GM23338 (cell line): ENCODE measurements around the gene KCNK17. TPM values are rescaled to one million over a fixed set of nuclear protein-coding genes. Genes with fewer than 3 reads are reported as not detected.
A peak's percentile ranks its signal among the peaks of the same experiment; 100 is the strongest.

ENCODE experiments used
- ATAC-seq: fragments of 200-7000 bp; cut with Tn5 transposase; 3 replicates; pipeline ENCODE4 v1.9.1; 2020
- DNase-seq: peaks from one replicate; pipeline ENCODE4 v3.0.0-alpha.2; 2015; ENCODE audit warnings: low spot score
- H2AFZ ChIP-seq: fragments of 200-600 bp; sonication (generic); 2 replicates; pipeline ENCODE4 v1.8.0; 2016; ENCODE audit warnings: antibody characterized with exemption, mild to moderate bottlenecking, moderate library complexity
- H3F3A ChIP-seq: fragments of 200-600 bp; sonication (generic); replicated peaks from 2 replicates; pipeline ENCODE4 v1.8.0; 2017; ENCODE audit warnings: antibody characterized with exemption, mixed run types, low read depth
- H3K27ac ChIP-seq: fragments of 200-600 bp; sonication (generic); 2 replicates; pipeline ENCODE4 v1.6.1; 2016; ENCODE audit warnings: low read depth
- H3K27me3 ChIP-seq: fragments of 200-600 bp; sonication (generic); 2 replicates; pipeline ENCODE4 v1.8.0; 2016; ENCODE audit warnings: mild to moderate bottlenecking, mixed run types, moderate library complexity; ENCODE audit not compliant: insufficient read depth
- H3K36me3 ChIP-seq: fragments of 200-600 bp; sonication (generic); 2 replicates; pipeline ENCODE4 v1.8.0; 2016; ENCODE audit warnings: mild to moderate bottlenecking; ENCODE audit not compliant: insufficient read depth
- H3K4me1 ChIP-seq: fragments of 200-600 bp; sonication (generic); 2 replicates; pipeline ENCODE4 v1.8.0; 2016; ENCODE audit warnings: mild to moderate bottlenecking, moderate library complexity; ENCODE audit not compliant: insufficient read depth
- H3K4me2 ChIP-seq: fragments of 200-600 bp; sonication (generic); 2 replicates; pipeline ENCODE4 v1.7.1; 2017; ENCODE audit warnings: mixed run types
- H3K4me3 ChIP-seq: fragments of 200-600 bp; sonication (generic); 2 replicates; pipeline ENCODE4 v1.6.1; 2016; ENCODE audit warnings: mixed run types
- H3K79me2 ChIP-seq: fragments of 200-600 bp; sonication (generic); replicated peaks from 2 replicates; pipeline ENCODE4 v1.8.0; 2017; ENCODE audit warnings: mild to moderate bottlenecking; ENCODE audit not compliant: insufficient read depth
- H3K9me2 ChIP-seq: fragments of 200-600 bp; sonication (generic); 2 replicates; pipeline ENCODE4 v1.8.0; 2017; ENCODE audit not compliant: insufficient read depth
- H4K20me1 ChIP-seq: fragments of 200-600 bp; sonication (generic); replicated peaks from 2 replicates; pipeline ENCODE4 v1.8.0; 2017; ENCODE audit warnings: mild to moderate bottlenecking; ENCODE audit not compliant: insufficient read depth
- H3K27ac Mint-ChIP-seq: 2 replicates; pipeline ENCODE4 v1.8.0; 2020; ENCODE audit warnings: inconsistent platforms, mild to moderate bottlenecking, moderate library complexity, mixed read lengths
- H3K27me3 Mint-ChIP-seq: 3 replicates; pipeline ENCODE4 v1.8.0; 2022; ENCODE audit warnings: low read depth, mild to moderate bottlenecking, moderate library complexity, mixed read lengths, inconsistent platforms; ENCODE audit not compliant: insufficient read depth, poor library complexity
- H3K36me3 Mint-ChIP-seq: 3 replicates; pipeline ENCODE4 v1.8.0; 2021; ENCODE audit warnings: low read depth, mild to moderate bottlenecking, inconsistent platforms, moderate library complexity, mixed read lengths
- H3K4me1 Mint-ChIP-seq: 3 replicates; pipeline ENCODE4 v1.8.0; 2020; ENCODE audit warnings: mild to moderate bottlenecking, inconsistent platforms, mixed read lengths
- H3K4me3 Mint-ChIP-seq: 3 replicates; pipeline ENCODE4 v1.8.0; 2021; ENCODE audit warnings: moderate library complexity, mild to moderate bottlenecking, inconsistent platforms, mixed read lengths
- H3K9me3 Mint-ChIP-seq: 3 replicates; pipeline ENCODE4 v1.8.0; 2020; ENCODE audit warnings: moderate library complexity, mild to moderate bottlenecking, inconsistent platforms, mixed read lengths
- CREB1 ChIP-seq: fragments of 250-450 bp; sonication (Bioruptor Pico); IDR thresholded peaks from 2 replicates; pipeline ENCODE4 v1.5.0; 2020; ENCODE audit warnings: low read depth, mild to moderate bottlenecking, moderate library complexity
- EZH2 ChIP-seq: fragments of 200-600 bp; sonication (generic); IDR thresholded peaks from one replicate; pipeline ENCODE4 v1.8.0; 2017; ENCODE audit warnings: antibody characterized with exemption, mild to moderate bottlenecking, low read depth; ENCODE audit not compliant: unreplicated experiment
- EZH2phosphoT487 ChIP-seq: fragments of 200-600 bp; sonication (generic); IDR thresholded peaks from one replicate; pipeline ENCODE4 v1.8.1; 2018; ENCODE audit warnings: antibody characterized with exemption; ENCODE audit not compliant: unreplicated experiment
- JUNB ChIP-seq: IDR thresholded peaks from one replicate; pipeline ENCODE4 v1.6.1; 2016; ENCODE audit warnings: antibody characterized with exemption; ENCODE audit not compliant: unreplicated experiment
- NANOG ChIP-seq: IDR thresholded peaks from 2 replicates; pipeline ENCODE4 v1.6.1; 2016; ENCODE audit warnings: antibody characterized with exemption, borderline replicate concordance
- POLR2AphosphoS5 ChIP-seq: IDR thresholded peaks from 2 replicates; pipeline ENCODE4 v1.6.1; 2016; ENCODE audit warnings: antibody characterized with exemption, low read depth
- REST ChIP-seq: IDR thresholded peaks from one replicate; pipeline ENCODE4 v1.6.1; 2018; ENCODE audit warnings: antibody characterized with exemption; ENCODE audit not compliant: unreplicated experiment
- ZNF331 ChIP-seq: fragments of 250-450 bp; sonication (Bioruptor Pico); IDR thresholded peaks from 2 replicates; pipeline ENCODE4 v1.5.0; 2020; ENCODE audit warnings: low read depth, mild to moderate bottlenecking, moderate library complexity
- ZNF462 ChIP-seq: fragments of 250-450 bp; sonication (Bioruptor Pico); IDR thresholded peaks from 2 replicates; pipeline ENCODE4 v1.5.0; 2020; ENCODE audit warnings: mild to moderate bottlenecking, moderate library complexity
- polyA plus RNA-seq: library from polyadenylated mRNA; unstranded; fragments of >200 nt; fragmentation: Nextera tagmentation; extraction: Ambion mirVana; gene quantifications from 2 replicates; pipeline ENCODE4 v1.2.1, GENCODE V29; 2016
- total RNA-seq: library from RNA; depleted of rRNA; stranded (reverse); fragments of >200 nt; shearing (Covaris generic); gene quantifications from 2 replicates; pipeline ENCODE4 v1.2.3, GENCODE V29; 2014

The KCNK17 gene
- total and polyA plus RNA-seq, 2 experiments from 2014 or later: 2.2 to 3.1 TPM

GRCh38 chr6:39342692-39343395 lies 28.6 kb upstream of the KCNK17 start:
- H3K9me3 Mint-ChIP-seq: no peaks in the 10 kb centered on the region
- no peaks in the 10 kb centered on the region for H3K27me3 ChIP-seq
- no peak for ATAC-seq

GRCh38 chr6:39341937-39342336 lies 27.7 kb upstream of the KCNK17 start:
- no peak for DNase-seq
- Mint-ChIP-seq H3K27me3 (peaks cover 14% of the 10 kb centered on the region), H3K36me3 (no peaks in the 10 kb centered on the region), H3K9me3 (no peaks in the 10 kb centered on the region), H3K27ac (no peak overlapping the region), H3K4me3 (no peak overlapping the region), H3K4me1 (peaks cover 29% of the 10 kb centered on the region)
- no peaks in the 10 kb centered on the region for H3K36me3 ChIP-seq
- H3F3A ChIP-seq: no peaks in the 10 kb centered on the region
- no peak overlapping the region for H2AFZ ChIP-seq
- no peaks in the 10 kb centered on the region for H3K79me2 ChIP-seq
- H3K9me2 ChIP-seq: peaks cover 9% of the 10 kb centered on the region; the same call in 1 of the 2 replicates
- no peak overlapping the region for H3K4me2 ChIP-seq
- H3K27ac ChIP-seq: no peak overlapping the region
- H4K20me1 ChIP-seq: no peaks in the 10 kb centered on the region; the same call in 1 of the 2 replicates
- no peak for ATAC-seq
- H3K27me3 ChIP-seq: no peaks in the 10 kb centered on the region
- no peak overlapping the region for H3K4me3 ChIP-seq
- H3K4me1 ChIP-seq: peaks cover 6% of the 10 kb centered on the region
- TF ChIP-seq ZNF331 (CRISPR knock-in tag) (no peak), JUNB (no peak), EZH2phosphoT487 (no peak), ZNF462 (CRISPR knock-in tag) (no peak), POLR2AphosphoS5 (no peak), CREB1 (CRISPR knock-in tag) (no peak), EZH2 (no peak), REST (no peak), NANOG (no peak)

More at GRCh38 chr6:39342692-39343395, 28.6 kb upstream of the KCNK17 start:
- Mint-ChIP-seq H3K4me3 (no peak overlapping the region), H3K36me3 (no peaks in the 10 kb centered on the region), H3K4me1 (peaks cover 29% of the 10 kb centered on the region), H3K27ac (no peak overlapping the region), H3K27me3 (peaks cover 13% of the 10 kb centered on the region)
- H3K4me3 ChIP-seq: no peak overlapping the region
- H3K27ac ChIP-seq: no peak overlapping the region
- H3K79me2 ChIP-seq: no peaks in the 10 kb centered on the region
- H3K36me3 ChIP-seq: no peaks in the 10 kb centered on the region
- H2AFZ ChIP-seq: peak overlapping the region; percentile 76; the same call in 1 of the 2 replicates
- H3K4me2 ChIP-seq: no peak overlapping the region
- H3F3A ChIP-seq: no peaks in the 10 kb centered on the region
- peaks cover 6% of the 10 kb centered on the region for H3K4me1 ChIP-seq
- peaks cover 9% of the 10 kb centered on the region; the same call in 1 of the 2 replicates for H3K9me2 ChIP-seq
- no peaks in the 10 kb centered on the region; the same call in 1 of the 2 replicates for H4K20me1 ChIP-seq
- DNase-seq: no peak
- no peak for TF ChIP-seq EZH2phosphoT487
